ENCODE measurements around the gene MPL.
A peak's percentile ranks its signal among the peaks of the same experiment; 100 is the strongest.
"Not testable (repeated sequence)": the region's sequence is repeated elsewhere in the genome, so short reads cannot be mapped to it uniquely, and the experiment has no call there.

Gene MPL

GRCh38 chr1:43373066-43373940 is 35.7 kb downstream of the MPL start:
- DNase-seq (ENCODE audit: low read depth in 2 of 2, low spot score in 1 of 2), result no peak

- no peak for DNase-seq (ENCODE audit: low read depth in 2 of 2, low spot score in 1 of 2)
Observed at GRCh38 chr1:43376723-43377235, 39.2 kb downstream of the MPL start.

- no peak for DNase-seq (ENCODE audit: low read depth in 2 of 2, low spot score in 1 of 2)
Observed at GRCh38 chr1:43377831-43378230, 40.2 kb downstream of the MPL start.

- no peak for DNase-seq (ENCODE audit: low read depth in 2 of 2, low spot score in 1 of 2)
Observed at GRCh38 chr1:43379476-43379875, 41.9 kb downstream of the MPL start.

GRCh38 chr1:43381612-43382011 is 44.0 kb downstream of the MPL start:
- no peak for DNase-seq (ENCODE audit: low read depth in 2 of 2, low spot score in 1 of 2)

GRCh38 chr1:43382027-43382779 is 44.6 kb downstream of the MPL start:
- DNase-seq (ENCODE audit: low read depth in 2 of 2, low spot score in 1 of 2), result no peak

- DNase-seq (ENCODE audit: low read depth in 2 of 2, low spot score in 1 of 2), result no peak
Observed at GRCh38 chr1:43383449-43383848, 45.8 kb downstream of the MPL start.

GRCh38 chr1:43386676-43387075 is 49.1 kb downstream of the MPL start:
- DNase-seq (ENCODE audit: low read depth in 2 of 2, low spot score in 1 of 2), result no peak

- DNase-seq (ENCODE audit: low read depth in 2 of 2, low spot score in 1 of 2), result no peak
Observed at GRCh38 chr1:43387976-43388599, 50.5 kb downstream of the MPL start.

GRCh38 chr1:43388613-43389012 is 51.0 kb downstream of the MPL start:
- no peak for DNase-seq (ENCODE audit: low read depth in 2 of 2, low spot score in 1 of 2)

- DNase-seq (ENCODE audit: low read depth in 2 of 2, low spot score in 1 of 2), result peak; percentile 85 to 86
Observed at GRCh38 chr1:43389326-43390313, 52.0 kb downstream of the MPL start, which contains the start of the genes MED8 and SZT2. Gene MED8, minus strand, starts transcription at chr1:43389800. Its CDS starts 36 bp downstream, at chr1:43389764. Gene SZT2, plus strand, starts transcription at chr1:43389899. Its CDS starts 70 bp downstream, at chr1:43389969.

GRCh38 chr1:43392702-43393101 is 55.1 kb downstream of the MPL start:
- no peak for DNase-seq (ENCODE audit: low read depth in 2 of 2, low spot score in 1 of 2)

GRCh38 chr1:43395523-43395922 is 57.9 kb downstream of the MPL start:
- no peak for DNase-seq (ENCODE audit: low read depth in 2 of 2, low spot score in 1 of 2)

- DNase-seq (ENCODE audit: low read depth in 2 of 2, low spot score in 1 of 2), result no peak
Observed at GRCh38 chr1:43396059-43396458, 58.4 kb downstream of the MPL start.

GRCh38 chr1:43398227-43398626 is 60.6 kb downstream of the MPL start:
- DNase-seq (ENCODE audit: low read depth in 2 of 2, low spot score in 1 of 2), result no peak

- not testable (repeated sequence) for DNase-seq (ENCODE audit: low read depth in 2 of 2, low spot score in 1 of 2)
Observed at GRCh38 chr1:43400441-43400840, 62.8 kb downstream of the MPL start.

GRCh38 chr1:43402089-43402865 is 64.7 kb downstream of the MPL start:
- no peak for DNase-seq (ENCODE audit: low read depth in 2 of 2, low spot score in 1 of 2)

Measured in stimulated activated CD8-positive, alpha-beta memory T cell treated with anti-CD3 and anti-CD28 coated beads, Interleukin-4, amount 100 ng/mL, for 1 hour (primary cell).